ENCODE data around the gene RDH13. TPM values are rescaled to one million over a fixed set of nuclear protein-coding genes. Genes with fewer than 3 reads are reported as not detected.
A peak's percentile ranks its signal among the peaks of the same experiment; 100 is the strongest.

Gene RDH13
- total RNA-seq, 1 experiment from 2014 or later: 39.5 TPM

GRCh38 chr19:55044771-55045716 is 17.9 kb downstream of the RDH13 start:
- peak; percentile 27 for DNase-seq (ENCODE audit: low spot score)
- TF ChIP-seq JAZF1 (CRISPR knock-in tag; IDR thresholded peaks at IDR 0.05) (no peak), MXD4 (CRISPR knock-in tag; IDR thresholded peaks at IDR 0.05; ENCODE audit: borderline replicate concordance) (no peak), FOXJ3 (CRISPR knock-in tag; IDR thresholded peaks at IDR 0.05; ENCODE audit: borderline replicate concordance) (no peak), ZNF396 (CRISPR knock-in tag; IDR thresholded peaks at IDR 0.05; ENCODE audit: borderline replicate concordance) (no peak)
- TF ChIP-seq, protein P1, sequence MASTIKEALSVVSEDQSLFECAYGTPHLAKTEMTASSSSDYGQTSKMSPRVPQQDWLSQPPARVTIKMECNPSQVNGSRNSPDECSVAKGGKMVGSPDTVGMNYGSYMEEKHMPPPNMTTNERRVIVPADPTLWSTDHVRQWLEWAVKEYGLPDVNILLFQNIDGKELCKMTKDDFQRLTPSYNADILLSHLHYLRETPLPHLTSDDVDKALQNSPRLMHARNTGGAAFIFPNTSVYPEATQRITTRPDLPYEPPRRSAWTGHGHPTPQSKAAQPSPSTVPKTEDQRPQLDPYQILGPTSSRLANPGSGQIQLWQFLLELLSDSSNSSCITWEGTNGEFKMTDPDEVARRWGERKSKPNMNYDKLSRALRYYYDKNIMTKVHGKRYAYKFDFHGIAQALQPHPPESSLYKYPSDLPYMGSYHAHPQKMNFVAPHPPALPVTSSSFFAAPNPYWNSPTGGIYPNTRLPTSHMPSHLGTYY (CRISPR knock-in tag; IDR thresholded peaks at IDR 0.05): no peak
- TF ChIP-seq, protein P2, sequence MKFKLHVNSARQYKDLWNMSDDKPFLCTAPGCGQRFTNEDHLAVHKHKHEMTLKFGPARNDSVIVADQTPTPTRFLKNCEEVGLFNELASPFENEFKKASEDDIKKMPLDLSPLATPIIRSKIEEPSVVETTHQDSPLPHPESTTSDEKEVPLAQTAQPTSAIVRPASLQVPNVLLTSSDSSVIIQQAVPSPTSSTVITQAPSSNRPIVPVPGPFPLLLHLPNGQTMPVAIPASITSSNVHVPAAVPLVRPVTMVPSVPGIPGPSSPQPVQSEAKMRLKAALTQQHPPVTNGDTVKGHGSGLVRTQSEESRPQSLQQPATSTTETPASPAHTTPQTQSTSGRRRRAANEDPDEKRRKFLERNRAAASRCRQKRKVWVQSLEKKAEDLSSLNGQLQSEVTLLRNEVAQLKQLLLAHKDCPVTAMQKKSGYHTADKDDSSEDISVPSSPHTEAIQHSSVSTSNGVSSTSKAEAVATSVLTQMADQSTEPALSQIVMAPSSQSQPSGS (CRISPR knock-in tag; IDR thresholded peaks at IDR 0.05; ENCODE audit: borderline replicate concordance, low read depth): no peak
- Mint-ChIP-seq H3K27ac (no peak overlapping the region), H3K4me3 (no peak overlapping the region), H3K4me1 (no peaks in the 10 kb centered on the region), H3K36me3 (peaks cover 54% of the 10 kb centered on the region), H3K9me3 (no peaks in the 10 kb centered on the region), H3K27me3 (ENCODE audit: low read depth) (no peaks in the 10 kb centered on the region)
- POLR2A ChIA-PET: no interaction called here
- ATAC-seq: no peak
- CTCF ChIA-PET: interaction anchor here (0.6 to 2.8 kb wide), 3 partner anchors 44 to 384 kb away, joined by 3 to 18 read pairs (median 3); no protein-coding TSS in a partner anchor

DNA sequence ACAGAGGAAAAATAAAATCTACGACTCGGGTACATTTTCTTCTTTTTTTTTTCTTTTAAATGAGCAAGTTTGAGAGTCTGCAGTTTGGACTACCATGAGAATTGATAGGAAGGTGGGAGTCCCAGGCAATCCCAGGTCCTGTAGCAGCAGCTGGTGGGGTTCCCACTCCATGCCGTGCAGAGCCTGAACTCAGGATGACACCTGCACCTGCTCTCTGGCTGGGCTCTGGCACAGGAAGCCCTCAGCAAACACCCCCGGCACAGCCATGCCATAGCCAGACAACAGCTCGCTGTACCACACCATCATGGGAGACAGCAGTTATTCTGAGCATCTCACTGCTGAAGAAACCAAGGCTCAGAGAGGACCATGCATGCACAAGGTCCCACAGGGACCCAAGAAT is 18.7 kb downstream of the RDH13 start:
- DNase-seq (ENCODE audit: low spot score) (no peak), ATAC-seq (no peak)
- POLR2A ChIA-PET: interaction anchor here (0.5 kb wide), 1 partner anchor 43 kb away, joined by 4 read pairs; no protein-coding TSS in a partner anchor
- Mint-ChIP-seq H3K4me1 (no peaks in the 10 kb centered on the region), H3K27ac (no peak overlapping the region), H3K4me3 (no peak overlapping the region), H3K27me3 (ENCODE audit: low read depth) (no peaks in the 10 kb centered on the region), H3K36me3 (peaks cover 54% of the 10 kb centered on the region), H3K9me3 (no peaks in the 10 kb centered on the region)
- CTCF ChIA-PET: interaction anchor here (2.8 kb wide), 1 partner anchor 163 kb away, joined by 18 read pairs; no protein-coding TSS in a partner anchor
- no peak for TF ChIP-seq ZNF396 (CRISPR knock-in tag; IDR thresholded peaks at IDR 0.05; ENCODE audit: borderline replicate concordance)
- TF ChIP-seq ATF6 (CRISPR knock-in tag; IDR thresholded peaks at IDR 0.05): no peak
- TF ChIP-seq TEAD4 (CRISPR knock-in tag; IDR thresholded peaks at IDR 0.05): no peak
- no peak for TF ChIP-seq GRHL2 (CRISPR knock-in tag; IDR thresholded peaks at IDR 0.05; ENCODE audit: insufficient replicate concordance, severe bottlenecking)
- TF ChIP-seq ZSCAN18 (CRISPR knock-in tag; IDR thresholded peaks at IDR 0.05): no peak
- TF ChIP-seq ZBTB21 (CRISPR knock-in tag; IDR thresholded peaks at IDR 0.05; ENCODE audit: borderline replicate concordance): no peak
- TF ChIP-seq USF2 (CRISPR knock-in tag; IDR thresholded peaks at IDR 0.05): no peak
- TF ChIP-seq NFE2L1 (CRISPR knock-in tag; IDR thresholded peaks at IDR 0.05): no peak
- TF ChIP-seq KAT7 (CRISPR knock-in tag; IDR thresholded peaks at IDR 0.05; ENCODE audit: borderline replicate concordance): no peak
- TF ChIP-seq ZNF121 (CRISPR knock-in tag; IDR thresholded peaks at IDR 0.05): no peak
- TF ChIP-seq, protein P2 (CRISPR knock-in tag; IDR thresholded peaks at IDR 0.05; ENCODE audit: borderline replicate concordance, low read depth): no peak
